KMS-11 (cell line): ENCODE measurements around the gene EEFSEC.

Experiments used
- H2AFZ ChIP-seq: fragments of 200-600 bp; sonication (generic); 2 replicates; pipeline ENCODE4 v1.6.1; 2016; ENCODE audit warnings: antibody characterized with exemption, mixed run types, low read depth
- H3K27ac ChIP-seq: fragments of 200-600 bp; sonication (generic); 2 replicates; pipeline ENCODE4 v1.6.1; 2016; ENCODE audit warnings: mild to moderate bottlenecking, mixed run types
- H3K27me3 ChIP-seq: fragments of 200-600 bp; sonication (generic); 2 replicates; pipeline ENCODE4 v1.6.1; 2017; ENCODE audit warnings: mild to moderate bottlenecking, low read depth, mixed run types, moderate library complexity; ENCODE audit not compliant: insufficient read depth
- H3K36me3 ChIP-seq: fragments of 200-600 bp; sonication (generic); 2 replicates; pipeline ENCODE4 v1.6.1; 2017; ENCODE audit warnings: mild to moderate bottlenecking, mixed run types; ENCODE audit not compliant: insufficient read depth
- H3K4me1 ChIP-seq: fragments of 200-600 bp; sonication (generic); 2 replicates; pipeline ENCODE4 v1.6.1; 2016; ENCODE audit warnings: mild to moderate bottlenecking, low read depth, mixed run types; ENCODE audit not compliant: poor library complexity, severe bottlenecking
- H3K4me2 ChIP-seq: fragments of 200-600 bp; sonication (generic); 2 replicates; pipeline ENCODE4 v1.7.0; 2016; ENCODE audit warnings: mild to moderate bottlenecking, mixed run types
- H3K4me3 ChIP-seq: fragments of 200-600 bp; sonication (generic); IDR thresholded peaks from 2 replicates; pipeline ENCODE4 v1.6.1; 2017; ENCODE audit warnings: low read depth, low read length, mixed read lengths; ENCODE audit not compliant: insufficient read depth
- H3K79me2 ChIP-seq: fragments of 200-600 bp; sonication (generic); 2 replicates; pipeline ENCODE4 v1.6.1; 2016; ENCODE audit warnings: low read depth, mixed run types; ENCODE audit not compliant: insufficient read depth
- H3K9ac ChIP-seq: fragments of 200-600 bp; sonication (generic); 2 replicates; pipeline ENCODE4 v1.6.1; 2016; ENCODE audit warnings: mild to moderate bottlenecking, mixed run types
- H4K20me1 ChIP-seq: fragments of 200-600 bp; sonication (generic); 2 replicates; pipeline ENCODE4 v1.6.1; 2016; ENCODE audit warnings: mild to moderate bottlenecking, mixed run types; ENCODE audit not compliant: insufficient read depth
- TF ChIP-seq, protein P1 (sequence below): fragments of 200-600 bp; sonication (generic); conservative IDR thresholded peaks from 2 replicates; pipeline ENCODE4 v1.6.1; 2017; ENCODE audit warnings: low read depth, mild to moderate bottlenecking, antibody characterized with exemption, low read length, moderate library complexity, mixed read lengths

The EEFSEC gene

DNA sequence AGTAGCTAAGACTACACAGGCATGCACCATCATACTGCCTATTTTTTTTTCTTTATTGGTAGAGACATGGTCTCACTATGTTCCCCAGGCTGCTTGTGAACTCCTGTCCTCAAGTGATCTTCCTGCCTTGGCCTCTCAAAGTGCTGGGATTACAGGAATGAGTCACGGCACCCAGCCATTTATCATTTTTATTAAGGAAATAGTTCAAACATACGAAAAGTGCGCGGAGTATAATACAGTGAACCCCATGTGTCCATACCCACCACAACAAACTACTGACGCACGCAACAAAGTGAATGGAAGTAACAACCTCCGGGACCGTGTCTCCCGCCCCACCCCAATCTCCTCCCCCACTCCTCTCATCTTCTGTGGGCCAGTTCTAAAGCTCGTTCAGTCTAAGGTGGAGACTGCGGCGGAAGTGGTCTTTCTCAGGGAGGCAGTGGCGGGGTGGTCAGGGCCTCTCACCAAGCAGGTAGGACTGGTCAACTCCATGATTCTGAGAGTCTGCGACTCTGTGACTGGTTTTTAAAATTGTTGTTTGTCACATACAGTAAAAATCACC, 271.3 kb downstream of the EEFSEC start:
- H3K27ac ChIP-seq: no peak overlapping the region

DNA sequence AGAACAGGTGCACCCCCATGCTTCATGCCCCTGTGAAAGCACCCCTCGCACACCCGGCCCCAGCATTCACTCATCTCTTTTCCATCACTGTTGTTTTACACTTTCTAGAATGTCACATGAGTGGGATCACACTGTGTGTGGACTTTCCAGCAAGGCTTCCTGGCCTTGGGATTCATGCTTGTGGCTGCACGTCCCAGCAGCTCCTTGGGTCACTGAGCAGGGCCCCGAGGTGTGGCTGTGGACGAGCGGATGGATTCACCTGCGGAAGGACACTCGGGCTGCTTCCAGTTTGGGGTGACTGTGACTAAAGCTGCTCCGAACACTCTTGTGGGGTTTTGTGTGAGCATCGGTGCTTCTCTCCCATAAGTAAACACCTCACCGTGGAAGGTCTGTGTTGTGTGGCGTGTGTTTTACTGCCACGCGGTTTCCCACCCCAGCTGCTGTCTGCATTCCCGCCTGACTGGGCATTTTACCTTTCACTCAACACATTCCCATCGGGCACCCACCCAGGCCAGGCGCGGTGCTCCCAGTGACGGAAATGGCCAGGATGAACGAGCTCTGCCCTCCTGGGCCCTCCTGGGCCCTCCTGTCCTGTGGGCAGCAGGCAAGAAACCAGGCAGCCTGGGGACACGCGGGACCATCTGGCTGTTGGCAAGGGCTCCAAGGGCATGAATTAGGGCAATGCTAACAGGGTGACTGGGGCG, 272.0 kb downstream of the EEFSEC start:
- no peaks in the 10 kb centered on the region for H3K4me1 ChIP-seq
- H3K4me3 ChIP-seq: no peak overlapping the region
- H3K79me2 ChIP-seq: no peaks in the 10 kb centered on the region
- no peak overlapping the region for H3K4me2 ChIP-seq
- H3K36me3 ChIP-seq: no peaks in the 10 kb centered on the region
- no peak overlapping the region for H2AFZ ChIP-seq
- H3K27ac ChIP-seq: no peak overlapping the region
- no peak overlapping the region for H3K9ac ChIP-seq
- TF ChIP-seq, protein P1, sequence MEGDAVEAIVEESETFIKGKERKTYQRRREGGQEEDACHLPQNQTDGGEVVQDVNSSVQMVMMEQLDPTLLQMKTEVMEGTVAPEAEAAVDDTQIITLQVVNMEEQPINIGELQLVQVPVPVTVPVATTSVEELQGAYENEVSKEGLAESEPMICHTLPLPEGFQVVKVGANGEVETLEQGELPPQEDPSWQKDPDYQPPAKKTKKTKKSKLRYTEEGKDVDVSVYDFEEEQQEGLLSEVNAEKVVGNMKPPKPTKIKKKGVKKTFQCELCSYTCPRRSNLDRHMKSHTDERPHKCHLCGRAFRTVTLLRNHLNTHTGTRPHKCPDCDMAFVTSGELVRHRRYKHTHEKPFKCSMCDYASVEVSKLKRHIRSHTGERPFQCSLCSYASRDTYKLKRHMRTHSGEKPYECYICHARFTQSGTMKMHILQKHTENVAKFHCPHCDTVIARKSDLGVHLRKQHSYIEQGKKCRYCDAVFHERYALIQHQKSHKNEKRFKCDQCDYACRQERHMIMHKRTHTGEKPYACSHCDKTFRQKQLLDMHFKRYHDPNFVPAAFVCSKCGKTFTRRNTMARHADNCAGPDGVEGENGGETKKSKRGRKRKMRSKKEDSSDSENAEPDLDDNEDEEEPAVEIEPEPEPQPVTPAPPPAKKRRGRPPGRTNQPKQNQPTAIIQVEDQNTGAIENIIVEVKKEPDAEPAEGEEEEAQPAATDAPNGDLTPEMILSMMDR: no peak
- H3K27me3 ChIP-seq: peaks cover under 1% of the 10 kb centered on the region; the same call in 1 of the 2 replicates
- no peaks in the 10 kb centered on the region for H4K20me1 ChIP-seq

More for the DNA sequence above, 271.3 kb downstream of the EEFSEC start:
- Histone ChIP-seq H3K4me1 (no peaks in the 10 kb centered on the region), H3K79me2 (no peaks in the 10 kb centered on the region), H3K36me3 (no peaks in the 10 kb centered on the region), H3K27me3 (no peaks in the 10 kb centered on the region; the same call in 1 of the 2 replicates), H3K4me3 (no peak overlapping the region), H2AFZ (no peak overlapping the region), H4K20me1 (no peaks in the 10 kb centered on the region), H3K9ac (no peak overlapping the region), H3K4me2 (no peak overlapping the region)
- TF ChIP-seq, protein P1: no peak

DNA sequence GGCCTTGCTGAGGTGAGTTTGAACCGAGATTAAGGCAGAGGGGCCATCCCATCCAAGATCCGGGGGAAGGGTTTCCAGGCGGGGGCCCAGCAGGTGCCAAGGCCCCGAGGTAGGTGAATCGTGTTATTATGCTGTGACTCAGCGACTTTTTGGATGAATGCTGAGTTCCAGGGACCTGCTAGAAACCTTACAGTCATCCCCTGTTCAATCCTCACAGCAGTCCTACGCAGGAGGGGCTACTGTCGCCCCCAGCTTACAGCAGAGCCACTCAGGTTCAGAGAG, 272.5 kb downstream of the EEFSEC start:
- Histone ChIP-seq H4K20me1 (no peaks in the 10 kb centered on the region), H2AFZ (no peak overlapping the region), H3K9ac (no peak overlapping the region), H3K4me3 (no peak overlapping the region), H3K36me3 (no peaks in the 10 kb centered on the region), H3K4me2 (no peak overlapping the region; the same call in 1 of the 2 replicates), H3K27me3 (peaks cover 4% of the 10 kb centered on the region; the same call in 1 of the 2 replicates), H3K27ac (no peak overlapping the region), H3K4me1 (no peaks in the 10 kb centered on the region), H3K79me2 (no peaks in the 10 kb centered on the region)
- TF ChIP-seq, protein P1: no peak

DNA sequence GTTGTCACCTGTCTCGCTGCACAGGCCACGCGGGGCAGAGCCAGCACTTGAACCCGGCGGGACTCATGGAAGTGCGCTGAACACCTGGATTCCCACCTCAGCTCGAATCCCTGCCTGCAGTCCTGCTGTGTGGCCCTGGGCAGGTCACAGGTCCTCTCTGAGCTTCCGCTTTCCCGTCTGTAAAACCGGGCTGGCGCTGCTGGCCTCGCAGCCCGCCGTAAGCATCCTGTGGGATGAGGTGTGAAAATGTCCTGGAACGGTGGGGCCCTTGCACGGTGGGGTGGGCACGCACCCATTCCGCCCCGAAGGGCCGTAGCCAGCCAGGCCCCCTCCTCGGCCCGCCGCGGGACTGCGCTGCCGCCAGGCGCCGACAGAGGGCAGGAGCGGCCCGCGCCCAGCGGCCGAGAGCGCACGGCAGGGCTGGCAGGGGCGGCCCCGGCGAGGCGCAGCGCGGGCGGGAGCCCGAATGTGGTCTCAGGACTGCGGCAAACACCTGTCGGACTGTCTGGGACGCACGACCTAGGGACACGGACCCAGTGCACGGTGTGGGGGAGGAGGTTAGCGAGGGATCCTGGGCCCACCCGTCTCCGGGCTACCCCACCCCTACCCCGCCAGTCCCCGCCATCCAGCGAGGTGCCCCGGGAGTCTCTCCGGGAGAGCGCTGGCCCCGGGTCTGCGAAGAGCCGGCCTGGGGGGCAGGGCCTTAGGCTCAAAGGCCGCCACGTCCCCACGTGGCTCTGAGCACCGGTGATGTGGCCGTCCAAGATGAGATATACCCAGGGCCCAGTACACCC, 273.0 kb downstream of the EEFSEC start:
- no peaks in the 10 kb centered on the region for H3K79me2 ChIP-seq
- H3K9ac ChIP-seq: no peak overlapping the region
- no peaks in the 10 kb centered on the region for H4K20me1 ChIP-seq
- H3K4me2 ChIP-seq: peak overlapping the region; percentile 60
- no peaks in the 10 kb centered on the region for H3K36me3 ChIP-seq
- H3K4me1 ChIP-seq: no peaks in the 10 kb centered on the region
- H3K27me3 ChIP-seq: peaks cover 4% of the 10 kb centered on the region; the same call in 1 of the 2 replicates
- peak overlapping the region; percentile 47; the same call in 1 of the 2 replicates for H2AFZ ChIP-seq
- H3K4me3 ChIP-seq: no peak overlapping the region
- TF ChIP-seq, protein P1: peak; percentile 69
- no peak overlapping the region for H3K27ac ChIP-seq
